HG03108 (cell line): ENCODE data around the gene SCAMP1.
"Not testable (repeated sequence)": the region's sequence is repeated elsewhere in the genome, so short reads cannot be mapped to it uniquely, and the experiment has no call there.

Experiments
- ATAC-seq: cut with Tn5 transposase; IDR thresholded peaks from one replicate; pipeline ENCODE4 v1.9.1; 2021; ENCODE audit warnings: moderate library complexity; ENCODE audit not compliant: unreplicated experiment

SCAMP1 gene

GRCh38 chr5:78419396-78419795, 59.0 kb downstream of the SCAMP1 start:
- peak; percentile 59 for ATAC-seq

DNA sequence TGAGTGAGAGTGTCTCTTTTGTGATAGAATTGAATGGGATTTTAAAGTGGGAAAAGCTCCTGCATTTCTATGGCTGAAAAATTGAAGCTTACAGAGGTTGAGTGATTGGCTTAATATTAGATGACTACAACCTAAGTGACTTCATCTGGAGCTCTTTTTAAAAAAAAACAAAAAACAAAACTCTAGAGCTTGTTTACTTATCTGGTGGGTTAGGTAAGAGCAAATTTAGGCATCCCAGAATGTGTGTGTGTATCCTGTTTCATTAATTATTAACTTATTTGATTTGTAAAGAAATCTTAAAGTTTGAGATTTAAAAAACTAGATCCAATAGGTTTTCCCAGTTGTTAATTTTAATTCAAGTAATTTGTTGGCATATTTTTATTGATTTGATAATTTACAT, 60.1 kb downstream of the SCAMP1 start:
- no peak for ATAC-seq

DNA sequence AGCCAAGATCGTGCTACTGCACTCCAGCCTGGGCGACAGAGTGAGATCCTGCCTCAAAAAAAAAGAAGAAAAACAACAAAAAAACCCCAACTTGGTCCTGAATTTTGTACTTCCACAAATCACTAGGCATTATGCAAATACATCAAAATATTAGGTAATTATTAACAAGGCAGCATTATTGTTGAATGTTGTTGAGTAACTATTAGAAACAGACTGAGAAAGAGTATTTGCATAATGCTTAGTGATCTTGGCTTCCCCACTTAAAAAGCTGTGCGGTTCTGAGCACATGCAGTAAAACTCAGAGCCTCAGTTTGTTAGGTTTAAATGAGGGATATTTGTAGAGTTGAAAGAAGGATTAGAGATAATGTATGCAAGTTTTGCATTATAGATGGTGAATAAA, 64.2 kb downstream of the SCAMP1 start:
- ATAC-seq = no peak

DNA sequence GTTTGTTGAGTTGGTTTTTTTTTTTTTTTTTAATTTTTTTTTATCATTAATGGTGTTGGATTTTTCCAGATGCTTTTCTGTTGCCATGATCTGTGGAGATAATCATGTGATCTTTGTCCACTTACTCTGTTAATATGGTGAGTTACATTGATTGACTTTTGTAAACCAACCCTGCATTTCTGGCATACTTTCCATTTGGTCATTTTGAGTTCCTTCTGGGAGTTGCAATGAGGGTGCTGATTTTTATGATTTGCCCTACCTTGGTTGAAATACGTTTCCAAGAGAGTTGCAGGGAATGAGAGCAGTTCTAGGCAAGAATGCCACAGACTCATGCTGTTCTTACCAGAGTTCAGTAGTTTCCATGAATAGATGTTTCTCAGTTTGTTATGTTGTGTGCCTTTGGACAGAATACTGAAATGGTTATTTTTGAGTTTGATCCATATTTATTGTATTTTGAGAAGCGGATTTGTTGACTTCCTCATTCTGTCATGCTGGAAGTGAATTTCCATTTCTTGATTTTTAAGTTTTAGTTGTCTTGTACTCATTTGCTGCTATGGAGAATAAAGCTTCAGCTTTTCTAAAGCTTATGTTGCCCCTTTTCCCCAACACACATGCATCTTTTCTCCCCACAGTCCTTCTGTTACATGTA, 69.0 kb downstream of the SCAMP1 start:
- ATAC-seq = no peak

- ATAC-seq = no peak
These were observed 70.4 kb downstream of the SCAMP1 start for GRCh38 chr5:78430866-78431265.

- ATAC-seq = no peak
These were observed 73.6 kb downstream of the SCAMP1 start for GRCh38 chr5:78433972-78434371.

GRCh38 chr5:78447775-78448424, 87.5 kb downstream of the SCAMP1 start:
- ATAC-seq = no peak

GRCh38 chr5:78449103-78449502, 88.7 kb downstream of the SCAMP1 start:
- ATAC-seq = no peak

DNA sequence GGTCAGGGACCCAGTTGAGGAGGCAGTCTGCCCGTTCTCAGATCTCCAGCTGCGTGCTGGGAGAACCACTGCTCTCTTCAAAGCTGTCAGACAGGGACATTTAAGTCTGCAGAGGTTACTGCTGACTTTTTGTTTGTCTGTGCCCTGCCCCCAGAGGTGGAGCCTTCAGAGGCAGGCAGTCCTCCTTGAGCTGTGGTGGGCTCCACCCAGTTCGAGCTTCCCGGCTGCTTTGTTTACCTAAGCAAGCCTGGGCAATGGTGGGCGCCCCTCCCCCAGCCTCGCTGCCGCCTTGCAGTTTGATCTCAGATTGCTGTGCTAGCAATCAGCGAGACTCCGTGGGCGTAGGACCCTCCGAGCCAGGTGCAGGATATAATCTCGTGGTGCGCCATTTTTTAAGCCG, 97.1 kb downstream of the SCAMP1 start:
- ATAC-seq = not testable (repeated sequence)

DNA sequence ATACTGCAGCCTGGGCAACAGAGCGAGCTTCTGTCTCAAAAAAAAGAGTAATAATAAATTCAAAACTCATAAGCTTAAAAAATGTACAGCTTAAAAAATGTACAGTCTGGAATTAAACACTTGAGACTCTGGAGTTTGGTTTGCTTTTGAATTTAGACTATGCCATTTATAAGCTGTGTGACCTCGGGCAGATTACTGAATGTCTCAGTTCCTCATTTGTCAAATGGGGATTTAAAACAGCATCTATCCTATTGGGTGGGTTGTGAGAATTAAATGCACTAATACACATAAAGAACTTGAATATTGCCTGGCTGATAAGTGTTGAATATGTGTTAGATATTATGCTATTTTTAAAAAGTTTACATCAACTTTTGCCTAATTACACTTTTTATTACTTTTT, 98.4 kb downstream of the SCAMP1 start:
- ATAC-seq = no peak

GRCh38 chr5:78467140-78467539, 106.7 kb downstream of the SCAMP1 start:
- ATAC-seq = no peak

DNA sequence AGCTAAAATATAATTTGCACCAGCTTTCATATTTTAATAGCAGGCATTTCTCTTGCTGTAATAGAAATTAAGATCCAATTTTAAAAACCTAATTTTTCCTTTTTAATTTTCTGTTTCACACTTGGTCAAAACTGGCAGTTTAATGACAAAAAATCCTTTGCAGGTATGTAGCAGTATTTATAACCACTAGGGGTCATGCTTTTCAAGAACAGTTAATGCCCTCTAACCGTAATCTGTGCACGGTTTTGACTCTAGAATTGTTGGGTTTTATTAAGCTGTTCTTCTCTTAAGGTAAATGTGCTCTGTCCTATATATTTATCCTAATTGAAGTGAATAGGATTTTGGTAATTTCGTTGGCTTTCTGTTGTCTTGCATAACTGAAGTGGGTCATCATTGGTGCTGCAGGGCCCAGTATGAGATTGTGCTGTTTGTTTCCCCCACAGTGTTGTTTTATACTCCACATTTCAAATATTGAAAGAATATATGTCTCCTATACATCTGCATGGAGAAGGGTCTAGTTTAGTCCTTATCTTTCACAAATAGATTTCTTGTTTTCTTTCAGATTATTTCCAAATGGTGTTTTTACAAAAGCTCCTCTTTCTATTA, 107.4 kb downstream of the SCAMP1 start:
- ATAC-seq = no peak

DNA sequence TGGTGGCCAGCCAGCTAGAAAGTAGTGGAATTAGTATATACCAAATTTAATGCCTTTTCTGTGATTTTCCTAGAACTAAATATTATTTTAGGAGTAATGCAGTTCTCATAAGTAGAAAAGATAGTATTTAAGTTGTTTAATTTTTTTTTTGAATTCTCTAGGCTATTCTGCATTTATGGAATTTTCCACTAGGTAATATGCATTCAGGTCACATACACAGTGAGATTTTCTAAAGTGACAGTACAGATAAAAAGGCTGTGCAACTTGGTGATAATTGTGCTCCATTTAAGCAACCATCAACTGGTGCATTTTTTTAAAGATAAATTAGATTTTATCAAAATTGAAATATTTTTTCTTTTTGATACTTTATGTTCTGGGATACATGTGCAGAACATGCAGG, 111.5 kb downstream of the SCAMP1 start:
- ATAC-seq = no peak

- no peak for ATAC-seq
These were observed 112.2 kb downstream of the SCAMP1 start for GRCh38 chr5:78472469-78473106.

DNA sequence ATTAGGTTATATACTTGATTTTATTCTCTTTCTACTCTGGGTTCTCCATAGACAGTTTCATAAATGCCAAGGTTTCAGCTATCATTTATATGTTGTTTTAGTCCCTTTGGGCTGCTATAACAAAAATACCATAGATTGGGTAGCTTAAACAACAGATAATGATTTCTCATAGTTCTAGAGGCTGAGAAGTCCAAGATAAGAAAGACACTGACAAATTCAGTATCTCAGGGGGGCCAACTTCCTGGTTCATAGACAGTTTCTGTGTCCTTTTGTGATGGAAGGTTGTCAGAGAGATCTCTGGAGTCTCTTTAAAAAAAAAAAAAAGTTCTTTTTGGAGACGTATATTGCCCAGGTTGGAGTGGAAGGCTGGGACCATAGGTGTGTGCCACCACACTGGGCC, 113.3 kb downstream of the SCAMP1 start:
- ATAC-seq = no peak

- ATAC-seq = no peak
These were observed 115.0 kb downstream of the SCAMP1 start for GRCh38 chr5:78475370-78475769.

- ATAC-seq = no peak
These were observed 116.4 kb downstream of the SCAMP1 start for GRCh38 chr5:78476795-78477194.

DNA sequence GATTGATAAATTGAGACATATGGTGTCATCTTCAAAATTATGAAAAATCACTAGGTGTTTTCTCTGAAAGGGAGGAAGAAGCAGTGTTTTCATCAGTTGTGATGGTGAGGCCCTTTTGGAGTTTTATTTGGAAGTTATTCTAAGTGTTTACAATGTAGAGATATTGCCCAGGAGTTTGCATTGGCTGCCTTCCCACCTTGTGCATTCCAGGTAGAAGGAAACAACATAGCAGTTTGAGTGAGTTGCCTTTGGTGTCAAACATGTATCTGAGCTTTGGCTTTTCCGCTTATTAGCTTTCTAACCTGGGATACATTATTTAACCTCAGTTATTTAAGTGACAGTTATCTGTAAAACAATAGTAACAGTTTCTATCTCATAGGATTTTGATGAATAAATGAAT, 122.5 kb downstream of the SCAMP1 start:
- no peak for ATAC-seq

DNA sequence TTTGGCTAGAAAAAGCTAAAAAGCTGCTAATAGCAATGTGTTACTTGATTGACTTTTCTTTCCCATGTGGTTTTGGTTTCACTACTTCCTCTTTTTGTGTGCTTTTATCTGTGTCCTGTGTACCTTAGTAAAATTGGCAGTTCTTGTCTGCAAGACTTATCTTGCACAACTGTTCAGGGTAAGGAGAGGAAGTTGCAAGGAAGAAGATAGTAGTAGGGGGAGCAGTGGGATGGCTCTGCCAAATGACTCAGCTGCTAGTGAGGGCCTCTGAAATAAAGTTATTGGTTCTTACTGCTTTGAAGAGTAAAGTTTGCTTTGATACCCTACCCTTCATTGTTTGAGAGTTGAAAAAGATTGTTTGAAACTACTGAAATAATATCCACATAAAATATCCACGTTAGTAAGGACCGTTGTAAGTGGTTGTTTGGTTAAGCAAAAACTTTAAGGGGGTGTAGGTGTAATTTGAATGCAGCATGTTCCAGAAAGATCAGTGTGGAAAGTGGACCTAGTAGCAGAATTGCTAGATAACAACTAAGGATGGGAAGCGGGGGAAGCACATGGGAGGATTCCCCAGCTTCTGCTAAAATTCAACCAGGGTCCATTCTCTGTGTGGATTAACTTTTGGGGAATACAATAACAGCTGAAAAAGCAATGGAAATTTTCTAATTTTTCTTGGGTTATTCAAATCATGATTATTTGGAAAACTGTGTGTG, 123.5 kb downstream of the SCAMP1 start:
- ATAC-seq = peak; percentile 83

DNA sequence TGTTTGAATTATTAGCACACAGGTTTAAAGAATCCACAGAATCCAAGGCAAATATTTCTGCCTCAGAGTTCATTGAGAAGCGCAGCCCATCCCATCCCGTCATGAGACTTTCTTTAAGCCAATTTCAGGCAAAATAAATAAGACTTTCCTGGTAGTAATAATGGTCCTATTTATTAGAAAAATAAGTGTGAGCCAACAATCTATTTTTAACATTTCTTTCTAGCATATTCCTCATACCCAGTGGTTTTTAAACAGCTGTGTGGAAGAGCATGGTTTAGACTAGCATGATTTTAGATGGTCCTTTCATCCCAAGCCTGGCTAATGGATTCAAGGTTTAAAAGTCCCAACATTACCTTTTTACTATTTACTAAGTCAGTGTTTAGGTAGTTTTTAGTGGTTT, 125.8 kb downstream of the SCAMP1 start:
- no peak for ATAC-seq

GRCh38 chr5:78487846-78488245, 127.4 kb downstream of the SCAMP1 start:
- ATAC-seq = no peak
